Measurements from ENCODE around the gene GNB5.
"Not testable (repeated sequence)": the region's sequence is repeated elsewhere in the genome, so short reads cannot be mapped to it uniquely, and the experiment has no call there.

Gene GNB5

DNA sequence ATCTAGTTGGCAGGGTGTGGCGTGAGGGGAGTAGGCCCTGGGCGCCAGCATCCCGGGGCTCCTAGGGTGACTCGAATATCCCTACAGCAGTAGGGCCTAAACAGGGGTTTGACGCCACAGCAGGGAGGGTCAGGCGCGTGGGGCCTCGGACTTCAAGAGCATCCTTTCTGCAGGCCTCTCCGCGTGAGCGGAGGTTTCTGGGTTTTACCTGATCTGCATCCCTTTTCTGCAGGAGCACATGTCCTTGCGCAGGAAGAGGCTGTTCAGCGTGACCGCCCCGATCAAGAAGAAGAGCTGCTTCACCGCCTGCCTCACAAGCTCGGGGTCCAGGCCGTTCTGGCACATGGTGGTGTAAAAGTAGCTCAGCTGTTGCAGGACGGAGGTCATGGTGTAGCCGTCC, 13.5 kb upstream of the GNB5 start:
- DNase-seq, result no peak

DNA sequence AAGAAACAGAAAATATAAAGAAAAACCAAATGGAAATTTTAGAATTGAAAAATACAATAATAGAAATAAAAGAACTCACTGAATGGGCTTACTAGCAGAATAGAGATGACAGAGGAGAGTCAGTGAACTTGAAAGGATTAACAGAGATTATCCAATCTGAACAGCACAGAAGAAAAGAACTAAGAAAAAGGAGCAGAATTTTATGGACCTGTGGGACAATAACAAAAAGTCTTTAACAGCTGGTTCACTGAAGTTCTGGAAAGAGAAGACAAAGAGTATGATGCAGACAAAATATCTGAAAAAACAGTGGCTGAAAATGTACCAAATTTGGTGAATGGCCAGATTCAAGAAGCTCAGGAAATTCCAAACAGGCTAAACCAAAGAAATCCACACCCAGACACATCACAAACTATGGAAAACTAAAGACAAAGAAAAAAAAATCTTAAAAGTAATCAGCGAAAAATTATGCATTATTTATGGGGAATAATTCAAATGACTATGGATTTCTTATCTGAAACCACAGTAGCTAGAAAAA, 9.7 kb upstream of the GNB5 start:
- DNase-seq, result no peak

DNA sequence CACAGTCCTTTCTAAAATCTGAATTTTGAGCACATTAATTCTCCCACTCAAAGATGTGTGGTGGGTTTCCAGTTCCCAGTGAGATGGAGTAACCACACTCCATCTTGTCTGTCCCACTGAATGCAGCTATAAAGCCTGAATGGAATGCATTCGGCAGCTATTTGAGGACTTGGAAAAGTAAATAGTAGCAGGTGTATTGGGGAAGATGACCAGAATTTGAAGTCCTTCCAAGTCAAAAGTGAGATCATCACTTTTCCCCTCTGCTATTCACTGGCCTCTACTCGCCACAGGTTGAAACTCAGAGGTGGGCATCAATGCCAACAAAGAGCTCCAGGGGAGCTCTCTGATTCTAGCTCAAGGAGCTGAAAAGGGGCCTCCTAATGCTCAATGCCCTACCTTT, 8.1 kb upstream of the GNB5 start:
- no peak for DNase-seq

DNA sequence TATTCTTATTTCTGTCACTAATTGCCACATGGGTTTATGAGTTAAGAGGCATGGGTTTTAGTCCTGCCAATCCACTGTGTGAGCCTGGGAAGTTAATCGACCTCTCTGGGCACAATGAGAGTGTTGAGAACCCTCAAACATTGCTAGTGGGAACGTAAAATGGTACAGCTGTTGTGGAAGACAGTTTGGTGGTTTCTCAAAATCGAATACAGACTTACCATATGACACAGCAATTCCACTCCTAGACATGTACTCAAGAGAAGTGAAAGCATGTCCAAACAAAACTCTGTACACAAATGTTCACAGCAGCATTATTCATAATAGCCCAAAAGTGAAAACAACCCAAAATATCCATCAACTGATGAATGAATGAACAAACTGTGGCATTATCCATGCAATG, 5.7 kb upstream of the GNB5 start:
- DNase-seq, result no peak

DNA sequence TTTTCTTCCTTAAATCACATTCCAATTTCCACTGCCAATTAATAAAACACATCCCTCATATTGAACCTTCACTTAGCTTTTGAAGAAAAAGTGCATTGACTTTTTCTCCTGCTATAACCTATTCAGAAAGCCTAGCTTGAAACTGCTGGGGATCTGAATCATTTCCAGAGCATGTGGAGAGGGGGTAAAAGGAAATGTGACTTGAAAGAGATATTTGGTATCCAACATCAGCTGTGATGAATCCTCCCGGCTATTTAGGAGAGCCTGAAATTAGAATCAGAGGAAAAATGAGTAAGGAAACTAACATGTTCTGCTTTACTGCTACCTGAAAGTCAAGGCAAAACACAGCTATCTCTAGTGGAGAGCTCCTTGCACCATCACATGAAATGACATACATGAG, 2.6 kb upstream of the GNB5 start:
- DNase-seq, result no peak

DNA sequence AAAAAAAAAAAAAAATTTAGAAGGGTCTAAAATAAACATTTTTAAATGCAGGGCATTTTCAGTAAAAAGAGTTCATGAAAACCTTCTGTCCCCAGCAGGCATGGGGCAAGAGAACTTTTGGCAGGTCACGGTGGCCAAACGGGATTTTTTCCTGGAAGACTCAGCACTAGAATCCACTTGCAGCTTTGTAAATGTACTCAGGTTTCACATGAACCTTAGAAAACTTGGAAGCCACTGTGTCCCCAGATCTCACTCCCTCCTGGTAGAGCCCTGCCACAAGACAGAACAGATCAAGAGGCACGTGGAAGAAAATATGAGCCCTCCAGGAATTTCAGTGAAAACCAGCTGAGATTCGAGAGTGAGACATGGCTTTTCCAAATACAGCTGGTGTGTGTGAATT, 2.1 kb upstream of the GNB5 start:
- no peak for DNase-seq

DNA sequence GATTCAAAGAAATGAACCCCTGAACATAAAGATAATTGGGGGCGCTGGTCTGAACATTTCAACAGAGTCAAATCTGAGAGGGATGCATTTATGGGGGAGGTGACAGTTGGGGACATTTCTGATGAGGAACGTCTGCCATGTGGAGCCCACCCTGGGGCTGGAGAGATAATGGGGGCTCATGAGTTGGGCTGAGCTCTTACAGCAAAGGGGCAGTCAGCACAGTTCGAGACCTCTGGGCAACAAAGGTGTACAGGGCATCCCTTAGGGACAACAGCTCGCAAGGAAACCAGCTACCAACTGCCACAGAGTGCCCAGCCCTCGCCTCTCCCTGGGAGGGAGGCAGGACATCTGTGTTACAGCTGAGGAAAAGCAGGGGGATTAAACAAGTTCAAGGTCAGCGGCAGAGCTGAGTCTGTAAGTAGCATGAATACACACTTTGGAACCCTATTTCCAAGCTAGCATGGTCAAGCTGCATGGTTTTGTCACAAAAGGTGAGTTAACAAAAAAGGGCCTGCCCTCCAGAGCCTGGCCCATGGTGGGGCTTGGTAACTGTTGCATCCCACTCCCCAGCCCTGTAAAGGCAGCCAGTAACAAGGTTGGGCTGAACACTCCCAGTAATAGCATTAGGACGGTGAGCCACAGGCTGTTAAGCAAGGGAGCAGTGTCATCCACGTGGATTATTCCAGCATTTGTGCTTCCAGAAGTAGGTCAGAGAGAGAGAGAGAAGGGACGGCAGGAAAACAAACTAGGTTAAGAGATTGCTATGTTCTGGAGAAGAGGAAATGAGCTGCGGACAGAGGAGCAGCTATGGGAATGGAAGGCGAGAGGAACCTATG, 4.3 kb downstream of the GNB5 start:
- no peak for DNase-seq

DNA sequence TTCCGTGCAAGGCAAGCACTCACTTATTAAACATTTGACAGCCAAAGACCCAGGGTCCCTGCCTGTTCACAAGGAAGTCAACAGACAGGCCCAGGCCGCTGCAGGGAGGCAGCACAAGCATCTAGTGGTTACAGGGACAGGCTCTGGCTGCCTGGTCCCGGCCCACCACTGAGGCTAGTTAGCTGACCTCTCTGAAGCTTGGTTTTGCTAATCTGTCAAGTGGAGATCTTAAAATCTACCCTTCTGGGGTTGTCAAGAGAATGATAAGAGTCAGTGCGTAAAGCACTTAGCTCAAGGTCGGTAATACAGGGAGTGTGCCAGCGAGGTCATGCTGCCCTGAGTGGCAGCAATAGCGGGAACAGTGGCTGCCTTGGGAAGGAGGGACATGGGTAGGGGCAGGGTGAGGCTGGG, 6.0 kb downstream of the GNB5 start:
- DNase-seq, result no peak

DNA sequence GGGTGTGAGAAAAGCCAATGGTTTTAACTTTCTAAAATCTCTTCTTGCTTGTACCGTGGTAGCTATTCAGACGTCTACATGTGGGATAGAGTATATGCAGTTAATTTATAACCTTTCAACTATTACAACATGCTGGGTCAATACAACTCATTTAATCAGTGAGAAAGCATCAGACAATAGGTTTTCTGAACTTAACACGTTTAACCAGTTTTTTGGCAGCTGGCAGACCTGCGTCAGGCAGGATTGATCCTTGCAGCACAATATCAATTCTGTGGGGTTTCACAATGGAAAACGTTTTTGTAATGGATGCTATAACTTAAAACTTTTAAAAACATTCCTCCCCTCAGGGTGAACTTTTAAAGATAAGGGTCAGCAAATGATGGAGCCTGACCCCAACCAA, 6.5 kb downstream of the GNB5 start:
- no peak for DNase-seq

DNA sequence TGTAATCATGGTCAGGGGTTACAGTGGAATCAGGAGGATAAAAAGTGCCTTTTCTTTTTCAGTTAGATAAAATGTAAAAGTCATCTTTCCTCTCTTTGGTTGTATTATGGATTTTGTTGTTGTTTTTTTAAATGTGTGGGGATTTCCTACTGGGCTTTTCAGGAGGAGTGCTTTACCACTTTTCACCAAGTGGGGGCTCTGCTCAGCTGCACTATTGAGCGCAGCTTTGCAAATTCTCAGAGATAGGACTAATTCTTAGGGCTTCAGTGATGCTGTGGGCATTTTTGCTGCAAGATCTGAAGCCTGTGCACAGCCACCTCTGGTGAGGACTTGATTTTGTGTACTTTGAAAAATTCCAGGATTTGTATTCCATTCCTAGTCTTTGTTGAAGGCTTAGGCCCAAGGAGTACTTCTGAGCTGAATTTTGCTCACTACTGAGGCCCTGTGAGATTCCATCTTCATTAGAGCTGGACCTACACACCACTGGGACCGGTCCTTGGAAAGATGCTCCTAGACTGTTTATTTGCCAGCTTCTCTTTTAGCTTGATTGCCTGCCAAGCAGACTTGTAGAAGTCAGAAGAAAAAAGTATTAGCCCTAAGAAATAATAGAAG, 7.5 kb downstream of the GNB5 start:
- DNase-seq, result peak; percentile 10

DNA sequence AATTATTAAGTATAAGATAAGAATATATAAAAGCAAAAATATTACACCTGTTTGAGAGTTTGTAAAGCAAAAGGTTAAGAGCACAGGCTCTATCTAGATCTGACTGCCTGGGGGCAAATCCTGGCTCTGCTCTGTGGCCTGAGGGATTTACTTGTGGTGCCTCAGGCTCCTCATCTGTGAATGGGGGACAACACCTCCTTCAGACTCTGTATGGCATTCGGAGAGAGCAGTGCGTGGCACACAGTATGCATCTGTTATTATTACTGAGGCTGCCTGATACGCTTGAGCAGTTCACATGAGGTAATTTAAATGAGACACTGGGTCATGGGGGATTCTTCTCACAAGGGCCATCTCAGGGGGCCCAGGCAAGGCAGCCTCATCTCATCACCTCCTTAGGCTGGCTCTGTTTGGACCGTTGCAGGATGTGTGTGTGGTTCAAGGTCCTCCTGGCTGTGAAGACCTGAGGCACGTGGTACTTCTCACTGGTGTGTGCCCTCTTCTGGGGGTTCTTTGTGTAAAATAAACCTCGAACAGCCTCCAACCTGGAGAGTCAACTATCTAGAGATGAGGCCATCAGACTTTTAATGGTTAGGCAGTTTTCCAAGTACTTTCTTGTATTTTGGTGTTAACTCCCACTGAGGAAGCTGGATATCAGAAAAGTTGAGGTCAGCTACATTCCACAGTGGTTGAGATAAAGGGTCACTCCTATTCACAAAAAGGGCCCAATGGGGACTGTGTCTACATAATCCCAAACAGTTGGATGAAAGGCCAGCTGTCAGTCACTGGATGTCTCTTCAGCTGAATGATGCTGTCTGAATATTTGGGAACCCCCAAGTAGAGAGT, 9.0 kb downstream of the GNB5 start:
- DNase-seq, result no peak

DNA sequence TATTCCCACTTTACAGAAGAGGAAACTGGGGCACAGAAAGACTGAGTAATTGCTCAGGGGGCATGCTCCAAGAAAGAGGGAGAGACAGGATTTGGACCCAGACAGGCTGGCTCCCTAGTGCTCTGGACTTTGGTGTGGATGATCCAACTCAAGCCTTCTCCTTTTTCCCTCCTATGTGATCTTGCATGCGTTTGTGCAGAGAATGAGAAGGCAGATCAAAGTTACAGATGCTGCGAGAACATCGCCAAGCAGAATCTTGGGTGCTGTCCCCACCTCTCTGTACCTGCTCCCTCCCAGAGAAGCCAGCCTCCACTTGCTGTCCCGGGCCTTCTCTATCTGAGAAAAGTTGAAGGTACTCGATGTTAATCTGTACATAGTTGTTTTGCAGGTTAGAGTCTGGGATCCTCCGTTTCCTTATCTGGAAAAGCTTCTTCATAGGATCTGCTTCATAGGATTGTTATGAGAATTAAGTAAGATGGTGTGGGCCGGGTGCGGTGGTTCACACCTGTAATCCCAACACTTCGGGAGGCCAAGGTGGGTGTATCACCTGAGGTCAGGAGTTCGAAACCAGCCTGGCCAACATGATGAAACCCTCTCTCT, 10.2 kb downstream of the GNB5 start:
- DNase-seq, result no peak

DNA sequence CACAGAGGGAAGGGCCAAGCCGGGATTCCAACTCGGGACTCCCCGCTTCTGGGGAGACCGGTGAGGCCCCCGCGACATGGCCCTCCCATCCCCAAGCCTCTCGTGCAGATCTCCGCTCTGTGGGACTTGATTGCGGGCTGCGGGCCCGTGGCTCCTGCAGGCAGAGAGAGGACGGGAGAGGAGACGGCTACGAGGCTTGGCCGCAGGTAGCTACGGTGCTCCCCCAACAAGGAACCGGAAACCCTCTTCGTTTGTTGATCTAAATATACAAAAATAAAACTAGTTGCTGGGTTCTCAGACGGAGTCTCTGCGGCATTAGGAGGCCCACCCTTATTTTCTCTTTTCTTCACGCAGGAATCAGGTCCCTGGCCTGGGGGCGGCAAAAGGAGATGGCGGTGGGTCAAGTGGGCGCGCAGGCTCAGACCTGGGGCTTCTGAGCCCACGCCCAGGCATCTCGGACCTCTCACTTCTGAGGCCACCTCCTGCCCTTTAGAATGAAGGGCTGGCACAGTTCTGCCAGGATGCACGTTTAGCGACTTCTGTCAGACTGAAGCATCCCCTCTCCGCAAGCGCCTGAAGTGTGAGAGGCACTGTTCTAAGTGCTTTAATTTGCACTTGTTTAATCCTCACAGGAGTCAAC, 10.9 kb downstream of the GNB5 start:
- DNase-seq, result no peak

DNA sequence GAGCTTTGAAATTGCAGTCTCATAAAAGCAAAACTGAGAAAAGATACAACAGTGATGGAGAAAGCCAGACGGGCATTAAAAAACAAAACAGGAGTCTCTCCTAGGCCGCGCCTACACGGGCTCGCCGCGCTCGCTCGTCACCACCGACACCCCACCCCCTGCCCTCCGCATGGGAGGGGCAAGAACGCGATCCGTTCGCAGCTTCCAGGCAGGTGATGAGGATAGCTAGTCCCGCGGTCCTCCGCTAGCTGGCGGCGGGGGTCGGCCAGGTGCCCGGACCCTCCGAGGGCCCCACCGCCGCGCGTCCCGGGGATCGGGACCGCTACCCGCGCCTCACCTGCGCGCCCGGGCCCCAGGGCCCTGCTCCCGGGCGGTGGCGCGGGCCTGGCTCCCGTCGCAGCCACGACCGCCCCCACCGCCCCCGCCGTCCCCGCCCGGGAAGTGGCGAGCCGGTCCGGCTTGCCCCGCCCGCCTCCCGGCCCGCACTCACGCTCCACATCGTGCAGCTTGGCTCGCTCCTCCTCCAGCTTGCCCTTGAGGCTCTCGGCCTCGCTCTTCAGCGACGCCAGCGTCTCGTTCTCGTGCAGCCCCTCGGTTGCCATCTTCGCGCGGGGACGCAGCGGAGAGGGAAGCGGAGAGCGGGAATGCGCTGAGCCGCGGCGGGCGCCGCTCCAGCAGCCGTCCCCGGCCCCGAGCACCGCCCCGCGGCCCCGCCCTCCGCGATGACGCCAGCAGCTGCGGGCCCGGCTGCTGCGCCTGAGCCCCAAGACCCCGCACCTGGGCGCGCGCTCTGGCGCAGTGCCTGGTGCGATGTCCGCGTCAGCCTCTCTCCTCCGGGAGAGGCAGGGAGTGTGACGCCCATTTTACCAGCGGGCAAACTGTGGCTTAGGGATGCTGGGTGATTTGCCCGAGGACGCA, 11.7 kb downstream of the GNB5 start:
- peak; percentile 58 for DNase-seq

DNA sequence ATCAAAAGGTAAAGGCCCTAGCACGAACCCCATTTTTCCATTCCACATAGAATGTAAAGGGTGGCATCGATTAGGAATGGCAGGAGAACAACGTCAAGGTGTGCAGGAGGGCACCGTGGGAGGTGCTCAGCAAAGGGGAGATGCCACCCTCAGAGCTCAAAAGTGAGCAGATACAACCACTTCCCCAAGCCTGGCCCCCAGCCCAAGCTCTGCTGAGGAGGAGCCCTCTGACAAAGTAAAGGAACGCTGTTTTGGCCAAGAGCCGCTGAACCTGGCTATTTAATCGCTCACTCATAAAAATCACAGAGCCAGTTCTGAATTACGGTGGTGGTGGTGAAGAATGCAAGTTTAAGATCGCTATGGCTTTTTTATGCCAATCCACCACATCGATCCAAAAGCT, 12.4 kb downstream of the GNB5 start:
- no peak for DNase-seq

DNA sequence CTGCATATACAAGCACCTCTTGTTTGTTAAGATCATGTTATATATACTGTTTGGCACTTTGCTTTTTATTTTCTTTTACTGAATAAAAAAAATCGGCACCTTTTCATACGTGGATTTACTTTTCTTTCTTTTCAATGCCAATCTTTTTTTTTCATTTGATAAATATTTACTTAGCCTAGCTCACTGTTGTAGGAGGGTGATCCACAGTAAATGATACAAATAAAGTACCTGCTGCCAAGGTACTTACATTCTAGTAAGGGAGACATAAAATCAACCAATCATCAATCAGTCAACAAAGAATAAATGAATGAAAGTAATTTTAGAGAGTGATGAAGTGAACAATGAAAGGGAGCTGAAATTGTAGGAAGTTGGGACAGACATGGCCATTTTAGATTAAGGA, 18.3 kb downstream of the GNB5 start:
- no peak for DNase-seq

DNA sequence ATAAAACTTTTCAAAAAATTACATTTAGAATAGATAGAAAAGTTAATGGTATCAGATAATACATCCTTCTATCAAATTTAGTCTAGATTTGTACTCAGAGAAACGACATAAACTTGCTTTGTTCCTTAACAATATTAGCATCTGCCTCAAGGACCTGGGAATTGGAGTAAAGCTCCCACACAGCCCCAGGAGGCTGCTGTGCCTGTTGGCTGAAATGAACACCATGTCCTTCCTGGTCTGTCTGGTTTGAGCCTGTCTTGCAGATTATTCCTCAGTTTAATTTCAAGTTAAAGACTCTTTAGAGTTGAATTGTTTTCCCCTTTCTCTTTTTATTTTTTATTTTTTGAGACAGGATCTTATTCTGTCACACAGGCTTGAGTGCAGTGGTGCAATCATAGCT, 19.4 kb downstream of the GNB5 start:
- no peak for DNase-seq

DNA sequence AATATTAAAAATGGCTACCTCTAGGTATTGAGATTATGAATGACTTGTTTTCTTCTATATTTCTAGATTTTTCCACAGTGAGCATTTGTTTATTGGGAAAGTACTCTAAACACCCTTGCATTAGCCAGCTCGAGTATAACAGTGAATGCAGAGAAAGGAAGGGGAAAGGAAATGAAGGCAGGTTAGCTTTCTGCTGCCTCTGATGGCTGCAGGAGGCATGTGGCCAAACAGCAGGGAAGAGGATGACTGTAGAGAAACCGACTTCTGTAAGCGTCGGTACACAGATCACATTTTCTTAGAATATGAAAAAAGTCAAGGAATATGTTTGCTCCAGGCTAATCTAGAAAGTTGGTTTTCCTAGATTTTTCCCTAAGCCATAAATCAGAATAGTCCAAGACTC, 19.8 kb downstream of the GNB5 start:
- DNase-seq, result no peak

DNA sequence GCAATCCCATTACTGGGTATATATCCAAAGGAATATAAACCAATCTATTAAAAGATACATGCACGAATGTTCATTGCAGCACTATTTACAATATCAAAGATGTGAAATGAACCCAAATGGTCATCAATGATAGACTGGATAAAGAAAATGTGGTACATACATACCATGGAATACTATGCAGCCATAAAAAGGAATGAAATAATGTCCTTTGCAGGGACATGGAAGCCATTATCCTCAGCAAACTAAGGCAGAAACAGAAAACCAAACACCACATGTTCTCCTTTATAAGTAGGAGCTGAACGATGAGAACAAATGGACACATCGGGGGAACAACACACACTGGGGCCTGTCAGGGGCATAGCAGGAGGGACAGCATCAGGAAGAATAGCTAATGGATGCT, 21.0 kb downstream of the GNB5 start:
- not testable (repeated sequence) for DNase-seq

DNA sequence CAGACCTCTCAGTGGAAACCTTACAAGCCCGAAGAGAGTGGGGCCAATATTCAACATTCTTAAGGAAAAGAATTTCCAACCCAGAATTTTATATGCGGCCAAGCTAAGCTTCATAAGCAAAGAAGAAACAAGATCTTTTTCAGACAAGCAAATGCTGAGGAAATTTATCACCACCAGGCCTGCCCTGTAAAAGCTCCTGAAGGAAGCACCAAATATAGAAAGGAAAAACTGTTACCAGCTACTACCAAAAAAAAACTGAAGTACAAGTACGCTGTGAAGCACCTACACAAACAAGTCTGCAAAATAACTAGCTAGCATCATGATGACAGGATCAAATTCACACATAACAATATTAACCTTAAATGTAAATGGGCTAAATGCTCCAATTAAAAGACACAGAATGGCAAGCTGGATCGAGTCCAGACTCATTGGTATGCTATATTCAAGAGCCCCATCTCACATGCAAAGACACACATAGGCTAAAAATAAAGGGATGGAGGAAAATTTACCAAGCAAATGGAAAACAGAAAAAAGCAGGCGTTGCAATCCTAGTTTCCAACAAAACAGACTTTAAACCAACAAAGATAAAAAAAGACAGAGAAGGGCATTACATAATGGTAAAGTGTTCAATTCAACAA, 25.6 kb downstream of the GNB5 start:
- not testable (repeated sequence) for DNase-seq

Measured in hematopoietic multipotent progenitor cell treated with erythropoietin and hydrocortisone succinate and interleukin-3 and kit ligand, for 8 days (in vitro differentiated cells).